Kidney tubule cell (primary cell): ENCODE results near the gene LACTBL1.

Experiments used
- DNase-seq: peaks from one replicate; pipeline ENCODE4 v3.0.0-alpha.2; 2018; ENCODE audit warnings: low spot score

Gene LACTBL1

GRCh38 chr1:22944346-22945055 is 28.2 kb downstream of the LACTBL1 start:
- DNase-seq: no peak

- DNase-seq: no peak
These were observed 31.4 kb downstream of the LACTBL1 start for GRCh38 chr1:22941257-22941656.

GRCh38 chr1:22936681-22937080 is 36.0 kb downstream of the LACTBL1 start:
- DNase-seq: no peak

GRCh38 chr1:22935433-22935832 is 37.2 kb downstream of the LACTBL1 start:
- DNase-seq: no peak

GRCh38 chr1:22932803-22933470 is 39.7 kb downstream of the LACTBL1 start:
- DNase-seq: no peak

- peak; percentile 31 for DNase-seq
These were observed 42.3 kb downstream of the LACTBL1 start for GRCh38 chr1:22930240-22930912.

- DNase-seq: no peak
These were observed 47.6 kb downstream of the LACTBL1 start for GRCh38 chr1:22925111-22925510.

- DNase-seq: peak; percentile 37
These were observed 50.0 kb downstream of the LACTBL1 start for GRCh38 chr1:22922640-22923039.

- DNase-seq: no peak
These were observed 51.1 kb downstream of the LACTBL1 start for GRCh38 chr1:22921452-22922126.

GRCh38 chr1:22920734-22921451 is 51.8 kb downstream of the LACTBL1 start:
- no peak for DNase-seq

GRCh38 chr1:22920026-22920733 is 52.5 kb downstream of the LACTBL1 start:
- DNase-seq: no peak

- peak; percentile 16 for DNase-seq
These were observed 53.2 kb downstream of the LACTBL1 start for GRCh38 chr1:22919341-22920025.

GRCh38 chr1:22918644-22919043 is 54.0 kb downstream of the LACTBL1 start:
- DNase-seq: no peak

GRCh38 chr1:22917989-22918388 is 54.7 kb downstream of the LACTBL1 start:
- DNase-seq: no peak

GRCh38 chr1:22916471-22916820 is 56.2 kb downstream of the LACTBL1 start:
- no peak for DNase-seq

GRCh38 chr1:22915816-22916470 is 56.7 kb downstream of the LACTBL1 start:
- no peak for DNase-seq

- DNase-seq: no peak
These were observed 57.4 kb downstream of the LACTBL1 start for GRCh38 chr1:22915231-22915630.

GRCh38 chr1:22914633-22915217 is 57.9 kb downstream of the LACTBL1 start:
- no peak for DNase-seq

- no peak for DNase-seq
These were observed 58.5 kb downstream of the LACTBL1 start for GRCh38 chr1:22914156-22914555.
